ENCODE measurements around the gene PLPPR1. TPM values are rescaled to one million over a fixed set of nuclear protein-coding genes. Genes with fewer than 3 reads are reported as not detected.

Gene PLPPR1
- total RNA-seq, 3 donors from 2014 or later = 0.31 to 1.9 (median 0.38) TPM

GRCh38 chr9:101050650-101051049 is 22.1 kb downstream of the PLPPR1 start:
- no peaks in the 10 kb centered on the region for H3K9me3 ChIP-seq
- no peak overlapping the region for H3K4me3 ChIP-seq
- no peaks in the 10 kb centered on the region for H3K4me1 ChIP-seq (ENCODE audit: low read depth)
- no peak for ATAC-seq
- no peak for TF ChIP-seq CTCF (IDR thresholded peaks at IDR 0.05)
- no peaks in the 10 kb centered on the region for H3K36me3 ChIP-seq (ENCODE audit: low read depth)
- intact Hi-C loops (cut with DNase I, micrococcal nuclease) = no loop called here
- DNase-seq = no peak

- Histone ChIP-seq H3K36me3 (ENCODE audit: low read depth) (no peaks in the 10 kb centered on the region), H3K9me3 (no peaks in the 10 kb centered on the region), H3K4me1 (ENCODE audit: low read depth) (no peaks in the 10 kb centered on the region), H3K4me3 (no peak overlapping the region)
- no peak for ATAC-seq
- intact Hi-C loops (cut with DNase I, micrococcal nuclease) = no loop called here
- no peak for TF ChIP-seq CTCF (IDR thresholded peaks at IDR 0.05)
- DNase-seq = no peak
Observed at GRCh38 chr9:101054657-101055056, 26.1 kb downstream of the PLPPR1 start.

GRCh38 chr9:101055516-101055915 is 27.0 kb downstream of the PLPPR1 start:
- intact Hi-C loops (cut with DNase I, micrococcal nuclease) = no loop called here
- H3K9me3 ChIP-seq = no peaks in the 10 kb centered on the region
- no peaks in the 10 kb centered on the region for H3K4me1 ChIP-seq (ENCODE audit: low read depth)
- ATAC-seq = no peak
- H3K36me3 ChIP-seq (ENCODE audit: low read depth) = no peaks in the 10 kb centered on the region
- no peak for TF ChIP-seq CTCF (IDR thresholded peaks at IDR 0.05)
- no peak for DNase-seq
- H3K4me3 ChIP-seq = no peak overlapping the region

- intact Hi-C loops (cut with DNase I, micrococcal nuclease) = no loop called here
- no peaks in the 10 kb centered on the region for H3K4me1 ChIP-seq (ENCODE audit: low read depth)
- no peak overlapping the region for H3K4me3 ChIP-seq
- no peaks in the 10 kb centered on the region for H3K36me3 ChIP-seq (ENCODE audit: low read depth)
- ATAC-seq (no peak), DNase-seq (no peak)
- TF ChIP-seq CTCF (IDR thresholded peaks at IDR 0.05) = no peak
- no peaks in the 10 kb centered on the region for H3K9me3 ChIP-seq
Observed at GRCh38 chr9:101062686-101063085, 34.2 kb downstream of the PLPPR1 start.

GRCh38 chr9:101063192-101063591 is 34.7 kb downstream of the PLPPR1 start:
- no peaks in the 10 kb centered on the region for H3K4me1 ChIP-seq (ENCODE audit: low read depth)
- H3K36me3 ChIP-seq (ENCODE audit: low read depth) = no peaks in the 10 kb centered on the region
- intact Hi-C loops (cut with DNase I, micrococcal nuclease) = no loop called here
- ATAC-seq (no peak), DNase-seq (no peak)
- no peaks in the 10 kb centered on the region for H3K9me3 ChIP-seq
- H3K4me3 ChIP-seq = no peak overlapping the region
- no peak for TF ChIP-seq CTCF (IDR thresholded peaks at IDR 0.05)

GRCh38 chr9:101064206-101064605 is 35.7 kb downstream of the PLPPR1 start:
- intact Hi-C loops (cut with DNase I, micrococcal nuclease) = no loop called here
- Histone ChIP-seq H3K4me3 (no peak overlapping the region), H3K4me1 (ENCODE audit: low read depth) (no peaks in the 10 kb centered on the region), H3K36me3 (ENCODE audit: low read depth) (no peaks in the 10 kb centered on the region), H3K9me3 (no peaks in the 10 kb centered on the region)
- TF ChIP-seq CTCF (IDR thresholded peaks at IDR 0.05) = no peak
- no peak for DNase-seq
- ATAC-seq = no peak
